NCI-H2171 (cell line): ENCODE results near the gene RELT.

ENCODE experiments used
- DNase-seq: peaks from one replicate; lab custom pipeline; 2025; lab: John Stamatoyannopoulos, UW

RELT gene

DNA sequence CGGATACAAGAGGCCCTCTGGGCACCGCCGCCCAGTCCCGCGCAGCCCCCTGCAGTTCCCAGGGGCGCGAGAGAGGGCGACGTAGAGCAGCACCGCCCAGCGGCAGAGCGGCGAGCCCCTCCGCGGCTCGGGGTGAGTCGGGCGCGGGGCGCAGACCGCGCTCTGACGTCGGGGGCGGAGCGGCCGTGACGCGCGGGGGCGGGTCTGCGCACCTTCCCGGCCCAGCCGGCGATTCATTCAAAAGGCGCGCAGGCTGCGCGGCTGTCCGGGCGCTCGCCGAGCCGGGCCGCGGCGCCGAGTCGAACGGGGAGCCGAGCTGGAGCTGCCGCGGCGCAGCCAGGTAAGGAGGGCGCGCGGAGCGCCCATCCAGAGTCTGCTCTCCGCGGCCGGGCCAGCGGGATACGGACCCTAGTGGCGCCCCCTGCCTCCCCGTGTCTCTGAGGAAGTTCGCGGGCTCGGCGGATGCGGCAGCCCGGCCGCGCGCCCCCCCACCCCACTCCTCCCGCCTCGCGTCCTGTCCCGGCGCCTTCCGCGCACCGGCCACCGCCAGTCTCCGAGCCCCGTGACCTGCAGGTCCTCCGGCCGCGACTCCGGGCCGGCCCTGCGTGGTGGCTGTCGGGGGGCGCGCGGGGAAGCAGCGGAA lies at the start of gene RELT:
Gene RELT (plus strand): TSS at position 240 of the 643 bp plus-strand sequence. CDS start 12,738 bp downstream, outside the sequence.
- peak; percentile 87 for DNase-seq

DNA sequence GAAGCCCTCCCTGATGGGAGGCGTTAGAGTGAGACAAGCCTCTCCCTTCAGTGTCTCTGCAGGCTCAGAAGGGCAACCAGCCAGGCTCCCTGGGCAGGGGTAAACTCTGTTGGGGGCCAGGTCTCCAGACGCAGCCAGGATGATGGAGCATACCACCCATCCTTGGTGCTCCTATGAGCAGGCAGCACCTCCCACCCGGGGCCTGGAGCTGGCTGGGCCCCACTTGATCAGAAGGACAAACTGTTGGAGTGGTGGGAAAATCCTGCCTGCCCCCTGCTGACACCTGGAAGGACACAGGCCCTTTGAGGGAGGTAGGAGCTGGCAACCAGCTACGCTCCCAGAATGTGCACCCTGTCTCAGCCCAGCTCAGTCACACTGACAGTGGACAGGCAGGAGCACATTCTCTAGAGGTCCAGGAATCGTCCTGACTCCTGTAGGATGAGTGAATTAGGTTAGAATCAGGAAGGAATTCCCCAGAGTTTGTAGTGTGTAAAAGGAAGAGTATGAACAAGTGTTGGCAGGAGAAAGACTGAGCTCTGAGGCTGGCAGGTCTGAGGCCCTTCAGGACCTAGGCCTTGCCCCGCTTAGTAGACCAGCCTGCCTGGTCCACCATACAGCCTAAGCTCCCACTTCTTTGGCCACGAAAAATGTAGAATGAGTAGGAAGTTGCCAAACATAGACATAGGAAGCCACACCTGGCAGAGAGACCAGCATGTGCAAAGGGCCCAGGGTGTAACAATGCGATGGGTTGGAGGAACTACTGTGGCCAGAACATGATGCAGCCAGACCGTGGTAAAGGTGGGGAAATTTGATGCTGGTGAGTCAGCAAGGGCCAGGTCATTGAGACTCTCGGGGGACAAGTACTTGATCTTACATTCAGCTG lies 49.0 kb upstream of the RELT start:
- DNase-seq = no peak

DNA sequence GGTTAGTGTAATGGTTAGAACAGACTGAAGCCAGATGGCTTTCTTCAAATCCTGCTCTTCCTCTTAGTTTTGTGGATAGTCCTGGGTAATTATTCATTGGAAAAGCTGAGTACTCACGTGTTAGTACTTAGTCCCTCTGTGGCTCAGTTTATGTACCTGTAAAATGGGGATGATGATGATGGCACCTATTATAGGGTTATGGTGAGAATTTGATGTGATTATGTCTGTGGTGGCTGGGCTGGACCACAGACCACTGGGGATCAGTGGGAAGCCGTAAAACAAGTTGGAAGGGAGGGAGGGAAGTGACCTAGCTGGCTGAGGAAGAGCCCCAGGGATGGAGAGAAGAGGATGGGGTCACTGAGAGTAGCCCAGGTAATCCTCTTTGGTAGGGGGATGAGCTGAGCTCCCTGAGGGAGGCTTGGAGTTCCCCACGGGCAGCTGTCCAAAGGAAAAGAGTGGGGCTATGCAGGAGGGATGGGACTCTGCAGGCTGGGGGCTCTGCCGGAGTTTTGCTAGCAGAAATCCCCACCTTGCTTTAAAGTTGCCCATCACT lies 48.3 kb upstream of the RELT start:
- DNase-seq = no peak

GRCh38 chr11:73330569-73331093 lies 45.6 kb upstream of the RELT start:
- DNase-seq = no peak

DNA sequence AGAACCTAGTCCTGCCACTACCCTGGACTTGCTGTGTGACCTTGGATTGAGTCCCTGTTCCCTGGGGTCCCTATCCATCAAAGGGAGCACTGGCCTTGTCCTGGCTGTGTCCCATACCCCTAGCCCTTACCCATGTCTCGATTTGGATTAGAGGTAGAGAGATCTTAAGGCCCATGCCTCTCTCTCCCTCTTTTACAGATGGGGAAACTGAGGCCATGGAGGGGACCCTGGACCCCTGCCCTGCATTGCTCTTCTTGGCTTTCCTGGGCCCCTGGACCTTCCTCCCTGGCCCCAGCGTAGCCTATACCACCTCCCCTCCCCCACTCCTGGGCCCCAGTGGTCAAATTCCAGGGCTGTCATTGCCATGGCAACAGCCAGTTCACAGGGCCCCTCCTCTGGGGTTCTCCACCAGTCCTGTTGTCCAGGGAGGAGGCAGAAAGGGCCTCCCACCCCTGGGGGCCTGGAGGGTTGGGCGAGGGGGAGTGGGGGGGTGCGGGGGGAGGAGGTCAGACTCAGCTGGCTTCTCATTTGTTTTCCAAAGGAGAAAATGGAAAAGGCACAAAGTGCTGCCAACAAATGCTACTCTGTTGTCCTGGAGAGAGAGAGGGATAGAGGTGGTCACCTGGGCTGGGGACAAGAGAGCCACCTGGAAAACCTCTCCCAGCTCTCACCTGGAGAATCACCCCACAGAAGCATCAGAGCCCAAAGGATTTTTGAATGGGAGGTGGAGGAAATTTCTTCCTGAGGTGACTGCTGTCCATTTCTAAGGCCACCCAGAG lies 44.9 kb upstream of the RELT start:
- no peak for DNase-seq

- no peak for DNase-seq
Observed at GRCh38 chr11:73333173-73333572, 43.0 kb upstream of the RELT start.

GRCh38 chr11:73333640-73334383 lies 42.4 kb upstream of the RELT start:
- no peak for DNase-seq

DNA sequence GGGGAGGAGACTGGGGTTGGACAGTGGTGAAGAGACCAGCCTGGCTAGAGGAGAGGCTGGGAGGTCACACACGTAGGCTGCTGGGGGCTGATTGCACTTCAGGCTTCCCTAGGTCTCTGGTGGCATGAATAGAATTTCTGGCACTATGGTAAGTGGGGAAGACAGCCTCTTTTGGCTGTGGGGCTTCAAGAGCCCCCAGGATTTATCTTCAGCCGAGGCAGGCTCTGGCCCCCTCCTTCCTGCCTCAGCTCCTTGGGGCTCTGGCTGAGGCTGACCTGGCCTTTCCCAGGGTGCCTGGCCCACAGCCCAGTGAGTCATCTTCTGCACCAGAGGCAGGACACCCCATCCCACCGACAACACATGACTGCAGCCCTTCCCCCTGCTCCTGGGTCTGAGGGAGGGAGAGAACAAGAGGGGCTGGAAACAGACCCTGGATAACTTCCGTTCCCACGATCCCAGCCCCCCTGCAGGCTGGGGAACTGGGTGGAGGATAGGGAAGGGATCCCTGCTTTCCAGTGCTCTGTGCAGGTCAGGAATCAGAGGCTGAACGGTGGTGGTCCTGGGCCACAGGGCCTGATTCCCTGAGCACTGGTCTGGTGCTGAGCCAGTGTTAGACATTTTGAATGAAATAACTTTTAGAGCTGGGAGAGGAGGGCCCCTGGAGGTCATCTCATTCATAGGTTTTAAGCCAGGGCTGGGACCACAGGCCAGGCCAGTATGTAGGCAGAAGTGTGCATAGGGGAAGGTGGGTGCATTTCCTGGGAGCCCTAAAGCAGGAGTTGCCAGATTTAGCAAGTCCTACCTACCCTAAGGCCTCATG lies 41.6 kb upstream of the RELT start:
- DNase-seq = no peak

- DNase-seq = peak; percentile 61
Observed at GRCh38 chr11:73335204-73335923, 40.8 kb upstream of the RELT start.

DNA sequence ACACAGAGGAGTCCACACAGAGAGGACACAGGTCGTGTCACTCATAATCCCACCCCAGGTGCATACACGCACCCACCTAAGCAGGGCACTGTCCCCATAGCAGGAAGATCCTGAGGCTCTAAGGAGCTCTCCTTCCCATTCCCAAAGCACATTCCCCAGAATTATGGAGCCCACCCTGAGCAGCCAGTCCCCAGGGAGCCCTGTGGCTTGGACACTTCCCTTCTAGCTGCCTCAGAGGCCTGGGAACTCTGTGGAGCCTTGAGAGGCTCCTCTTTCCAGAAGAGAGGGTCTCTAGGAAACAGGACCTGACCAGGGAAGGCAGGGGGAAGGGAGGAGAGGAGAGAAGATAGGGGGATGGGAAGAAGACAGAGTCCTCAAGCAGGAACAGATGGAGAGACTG lies 38.4 kb upstream of the RELT start:
- no peak for DNase-seq

DNA sequence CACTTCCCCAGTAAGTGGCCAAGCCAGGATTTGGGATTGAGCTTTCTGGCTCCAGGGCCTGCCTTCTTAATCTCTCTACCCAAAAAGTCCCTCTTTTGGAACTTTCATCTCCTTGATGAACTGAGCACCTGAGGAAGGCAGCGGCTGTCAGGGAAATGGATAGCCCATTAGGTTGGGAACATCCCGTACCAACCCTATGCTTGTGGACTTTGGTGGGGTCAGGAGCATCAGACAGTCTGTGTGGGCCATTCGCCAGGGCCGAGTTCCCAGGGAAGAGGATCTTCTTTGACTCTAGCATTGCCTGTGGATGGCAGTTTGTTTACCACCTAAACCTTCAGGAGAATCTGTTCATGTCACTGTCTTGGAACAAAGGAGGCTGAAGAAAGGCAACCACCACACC lies 37.9 kb upstream of the RELT start:
- DNase-seq = no peak

- DNase-seq = no peak
Observed at GRCh38 chr11:73340164-73340563, 36.0 kb upstream of the RELT start.

DNA sequence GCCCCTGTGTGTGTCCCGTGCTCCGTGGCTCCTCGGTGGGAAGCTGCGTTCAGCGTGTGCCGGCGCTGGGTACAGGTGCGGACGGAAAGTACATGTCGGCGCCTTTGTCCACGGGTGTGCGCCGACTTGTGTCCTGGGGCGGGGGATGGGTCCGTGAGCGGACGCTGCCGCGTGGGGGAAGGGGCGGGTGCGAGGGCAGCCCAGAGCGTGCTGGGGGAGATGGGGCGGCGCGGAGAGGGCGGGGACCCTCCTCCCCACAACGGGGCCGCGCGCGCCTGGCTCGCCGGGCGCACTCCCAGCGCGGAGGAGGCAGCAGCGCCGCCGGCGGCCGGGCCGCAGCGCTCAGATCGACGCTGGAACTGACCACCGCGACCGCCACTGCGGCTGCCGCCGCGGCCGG lies 33.6 kb upstream of the RELT start:
- DNase-seq = no peak

DNA sequence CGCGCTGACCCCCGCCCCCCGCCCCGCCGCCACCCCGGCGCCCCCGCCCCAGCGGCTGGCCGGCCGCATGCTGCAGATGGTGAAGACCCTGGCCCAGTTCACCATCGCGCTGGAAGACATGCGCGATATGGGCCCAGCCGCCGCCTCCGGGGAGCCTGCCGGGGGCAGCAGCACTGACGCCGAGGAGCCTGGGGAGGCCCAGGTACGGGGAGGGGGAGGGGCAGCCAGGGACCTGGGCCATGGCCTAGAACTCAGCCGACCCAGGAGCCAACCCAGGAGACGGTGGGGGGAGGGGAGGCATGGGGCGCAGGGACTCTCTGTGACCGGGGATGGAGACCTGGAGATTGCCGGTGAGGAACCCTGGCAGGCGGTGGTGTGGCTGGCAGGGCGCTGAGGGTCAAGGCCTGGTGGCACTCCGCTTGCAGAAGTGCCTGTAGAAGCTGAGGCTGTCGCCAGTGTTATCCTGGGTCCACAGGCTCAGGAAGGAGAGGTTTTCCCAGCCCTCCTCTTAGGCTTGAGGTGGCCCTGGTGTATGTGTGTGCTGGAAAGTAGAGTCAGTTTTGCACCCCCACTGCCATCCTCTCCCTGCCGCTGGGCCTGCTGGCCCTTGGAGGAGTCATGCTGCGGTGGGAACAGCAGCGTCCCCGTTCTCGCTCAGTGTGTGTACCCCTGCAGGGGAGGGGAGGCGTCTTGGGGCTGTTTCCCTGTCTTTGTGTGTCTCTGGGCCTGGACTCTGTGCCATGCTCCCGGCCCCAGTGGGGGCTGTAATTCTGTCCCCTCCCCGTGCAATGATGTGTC lies 32.9 kb upstream of the RELT start:
- no peak for DNase-seq

GRCh38 chr11:73344191-73344607 lies 32.0 kb upstream of the RELT start:
- no peak for DNase-seq

DNA sequence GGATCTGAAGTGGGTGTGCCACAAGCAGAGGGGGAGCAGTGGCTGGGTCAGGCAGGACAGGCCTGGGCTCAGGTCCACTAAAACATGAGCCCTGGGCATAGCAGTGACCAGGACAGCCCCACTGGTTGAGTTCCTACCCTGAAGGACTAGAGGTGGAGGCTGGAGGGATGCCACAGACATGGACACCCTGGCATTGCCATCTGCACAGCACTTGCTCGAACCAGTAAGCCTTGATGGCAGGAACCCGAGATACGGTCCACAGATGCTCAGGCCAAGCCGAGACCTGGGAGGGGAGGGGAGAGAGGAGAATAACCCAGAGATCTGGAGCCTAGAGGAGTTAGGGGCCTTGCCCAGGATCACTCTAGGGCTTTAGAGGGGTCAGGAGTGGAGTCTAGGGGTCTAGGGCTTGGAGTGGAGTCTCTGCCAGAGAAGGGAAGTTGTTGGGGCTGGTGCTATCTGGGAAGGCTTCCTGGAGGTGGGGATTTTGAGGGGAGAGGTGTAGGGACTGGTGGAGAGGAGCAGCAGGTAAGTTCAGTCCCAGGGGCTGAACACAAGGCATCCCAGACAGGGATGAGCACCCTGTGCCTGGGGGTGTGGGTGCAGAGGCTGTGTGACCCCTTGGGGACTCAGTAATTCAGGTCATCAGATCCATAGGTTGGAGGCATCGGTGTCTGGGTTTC lies 30.6 kb upstream of the RELT start:
- no peak for DNase-seq

- no peak for DNase-seq
Observed at GRCh38 chr11:73346186-73346935, 29.8 kb upstream of the RELT start.

DNA sequence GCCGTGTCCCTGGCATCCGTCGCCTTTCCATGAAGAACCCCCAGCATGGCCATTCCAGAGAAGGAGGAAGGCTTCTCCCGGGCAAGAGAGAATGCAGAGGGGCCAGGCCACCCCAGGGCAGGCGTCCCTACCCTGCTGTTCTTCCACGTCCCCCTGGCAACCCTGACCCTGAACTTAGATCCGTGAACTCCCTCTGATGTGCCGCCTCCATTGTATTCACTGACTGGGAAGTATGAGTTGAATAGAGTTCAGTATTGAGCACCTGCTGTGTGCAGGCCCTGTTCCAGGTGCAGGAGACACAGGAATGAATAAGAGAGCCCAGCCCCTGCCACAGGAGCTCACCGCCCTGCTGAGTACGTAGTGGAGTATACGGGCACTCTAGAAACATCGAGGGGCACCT lies 29.1 kb upstream of the RELT start:
- no peak for DNase-seq
